ENCODE data around the gene COX6A1.

COX6A1 gene

DNA sequence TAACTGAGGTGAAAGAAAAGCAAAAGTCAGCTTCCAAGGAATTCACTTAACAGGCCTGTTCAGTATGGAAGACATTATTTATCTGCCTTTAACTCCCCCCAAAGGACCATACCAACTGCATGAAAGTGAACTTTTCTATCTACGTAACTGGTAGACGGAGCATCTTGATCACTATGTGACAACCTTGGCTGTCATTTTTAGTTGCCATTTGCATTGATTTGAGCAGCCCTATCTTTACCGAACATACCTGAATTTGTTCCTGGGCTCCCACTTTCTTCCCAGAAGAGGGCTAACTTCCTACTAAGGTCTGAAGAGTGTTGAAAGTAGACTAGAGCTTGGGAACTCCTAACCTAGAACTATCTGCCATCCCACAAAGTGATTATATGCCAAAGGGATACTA, 22.2 kb downstream of the COX6A1 start:
- no peak for DNase-seq (ENCODE audit: extremely low read depth, low read depth)

DNA sequence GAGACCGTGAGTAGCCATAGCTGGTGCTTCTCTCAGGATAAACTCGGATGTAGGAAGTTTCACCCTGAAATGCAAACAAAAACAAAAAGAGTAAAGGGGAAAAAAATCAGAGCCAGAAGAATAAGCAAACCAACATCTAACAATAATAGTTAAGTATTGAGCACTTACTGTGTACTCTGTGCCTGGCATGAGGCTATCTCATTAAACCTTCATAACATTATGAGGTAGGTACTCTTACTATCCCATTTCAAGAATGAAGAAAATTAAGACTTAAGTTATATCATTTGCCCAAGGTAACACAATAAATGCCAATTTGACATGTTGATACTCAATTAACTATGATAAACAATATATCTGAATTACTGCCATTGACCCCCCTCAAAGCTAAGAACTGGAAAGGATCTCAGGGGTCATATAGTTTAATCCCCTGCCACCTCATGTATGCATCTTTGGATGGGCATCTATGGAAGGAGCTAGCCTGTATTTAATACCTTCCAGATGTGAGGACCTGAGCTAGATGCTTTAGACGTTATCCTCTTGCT, 24.3 kb downstream of the COX6A1 start:
- no peak for DNase-seq (ENCODE audit: extremely low read depth, low read depth)
- TF ChIP-seq, protein P1, sequence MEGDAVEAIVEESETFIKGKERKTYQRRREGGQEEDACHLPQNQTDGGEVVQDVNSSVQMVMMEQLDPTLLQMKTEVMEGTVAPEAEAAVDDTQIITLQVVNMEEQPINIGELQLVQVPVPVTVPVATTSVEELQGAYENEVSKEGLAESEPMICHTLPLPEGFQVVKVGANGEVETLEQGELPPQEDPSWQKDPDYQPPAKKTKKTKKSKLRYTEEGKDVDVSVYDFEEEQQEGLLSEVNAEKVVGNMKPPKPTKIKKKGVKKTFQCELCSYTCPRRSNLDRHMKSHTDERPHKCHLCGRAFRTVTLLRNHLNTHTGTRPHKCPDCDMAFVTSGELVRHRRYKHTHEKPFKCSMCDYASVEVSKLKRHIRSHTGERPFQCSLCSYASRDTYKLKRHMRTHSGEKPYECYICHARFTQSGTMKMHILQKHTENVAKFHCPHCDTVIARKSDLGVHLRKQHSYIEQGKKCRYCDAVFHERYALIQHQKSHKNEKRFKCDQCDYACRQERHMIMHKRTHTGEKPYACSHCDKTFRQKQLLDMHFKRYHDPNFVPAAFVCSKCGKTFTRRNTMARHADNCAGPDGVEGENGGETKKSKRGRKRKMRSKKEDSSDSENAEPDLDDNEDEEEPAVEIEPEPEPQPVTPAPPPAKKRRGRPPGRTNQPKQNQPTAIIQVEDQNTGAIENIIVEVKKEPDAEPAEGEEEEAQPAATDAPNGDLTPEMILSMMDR (IDR thresholded peaks at IDR 0.05; ENCODE audit: low read depth, low read length): no peak

More for the DNA sequence above, 22.2 kb downstream of the COX6A1 start:
- TF ChIP-seq, protein P1 (IDR thresholded peaks at IDR 0.05; ENCODE audit: low read depth, low read length): no peak

DNA sequence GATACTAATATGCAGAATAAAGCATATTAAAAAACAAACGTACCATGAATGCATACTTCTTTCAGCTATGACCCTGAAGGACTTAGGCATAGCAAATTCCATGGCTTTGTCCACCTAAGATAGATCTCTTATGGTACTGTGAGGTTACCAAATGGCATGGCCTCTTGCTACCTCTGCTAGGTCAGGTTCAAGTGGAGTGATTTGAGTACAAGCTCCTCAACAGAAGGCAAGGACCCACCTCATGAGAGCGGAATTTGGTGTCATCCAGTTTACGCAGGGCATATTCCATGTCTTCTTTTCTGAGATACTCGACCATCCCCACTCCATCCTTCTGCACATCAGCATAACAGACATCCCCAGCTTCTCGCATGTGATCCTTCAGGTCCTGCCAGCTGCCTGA, 25.8 kb downstream of the COX6A1 start:
- TF ChIP-seq, protein P1 (IDR thresholded peaks at IDR 0.05; ENCODE audit: low read depth, low read length): no peak
- no peak for DNase-seq (ENCODE audit: extremely low read depth, low read depth)

DNA sequence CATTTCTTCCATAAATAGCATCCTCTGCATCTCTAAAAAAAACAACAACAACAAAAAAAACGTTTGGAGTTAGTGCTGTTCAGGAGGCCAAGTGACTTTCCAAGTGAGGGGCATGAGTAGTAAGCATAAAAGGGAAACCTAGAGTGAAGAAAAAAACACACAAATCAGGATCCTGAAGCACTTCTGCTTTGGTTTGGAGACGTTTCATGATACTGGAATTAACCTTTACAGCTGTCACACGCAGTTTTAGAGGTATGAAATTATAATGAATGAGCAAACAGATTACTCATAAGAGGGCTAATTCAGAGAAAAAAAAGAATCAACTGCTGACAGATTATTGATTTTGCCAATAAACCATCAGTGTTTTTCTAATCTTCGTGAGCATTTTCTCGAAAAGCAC, 27.8 kb downstream of the COX6A1 start:
- TF ChIP-seq, protein P1 (IDR thresholded peaks at IDR 0.05; ENCODE audit: low read depth, low read length): no peak
- no peak for DNase-seq (ENCODE audit: extremely low read depth, low read depth)

DNA sequence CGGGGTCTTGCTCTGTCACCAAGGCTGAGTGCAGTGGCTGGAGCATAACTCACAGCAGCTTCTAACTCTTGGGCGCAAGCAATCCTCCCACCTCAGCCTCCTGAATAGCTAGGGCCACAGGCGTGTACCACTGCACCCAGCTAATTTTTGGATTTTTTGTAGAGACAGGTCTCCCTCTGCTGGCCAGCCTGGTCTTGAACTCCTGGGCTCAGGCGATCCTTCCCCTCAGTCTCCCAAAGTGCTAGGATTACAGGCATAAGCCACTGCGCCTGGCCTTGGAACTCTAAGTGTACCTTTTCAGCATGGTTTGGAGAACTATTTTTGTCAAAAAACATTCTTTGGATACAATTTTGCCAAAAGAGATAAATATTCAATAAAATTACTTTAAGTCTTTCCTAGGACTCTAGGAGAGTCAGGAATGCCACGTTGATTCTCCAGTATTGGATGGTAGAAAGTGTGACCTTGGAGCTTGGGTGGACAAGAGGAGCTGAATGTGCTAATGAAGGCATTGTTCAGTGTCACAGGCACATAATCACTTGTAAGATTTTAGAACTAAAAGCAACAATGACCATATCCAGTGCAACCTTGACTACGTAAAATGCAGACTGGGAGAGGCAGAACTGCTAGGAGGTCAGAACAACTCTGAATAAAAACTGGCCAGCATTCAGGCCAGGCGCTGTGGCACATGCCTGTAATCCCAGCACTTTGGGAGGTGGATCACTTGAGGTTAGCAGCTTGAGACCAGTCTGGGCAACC, 28.8 kb downstream of the COX6A1 start:
- TF ChIP-seq, protein P1 (IDR thresholded peaks at IDR 0.05; ENCODE audit: low read depth, low read length): peak; percentile 65
- no peak for DNase-seq (ENCODE audit: extremely low read depth, low read depth)

DNA sequence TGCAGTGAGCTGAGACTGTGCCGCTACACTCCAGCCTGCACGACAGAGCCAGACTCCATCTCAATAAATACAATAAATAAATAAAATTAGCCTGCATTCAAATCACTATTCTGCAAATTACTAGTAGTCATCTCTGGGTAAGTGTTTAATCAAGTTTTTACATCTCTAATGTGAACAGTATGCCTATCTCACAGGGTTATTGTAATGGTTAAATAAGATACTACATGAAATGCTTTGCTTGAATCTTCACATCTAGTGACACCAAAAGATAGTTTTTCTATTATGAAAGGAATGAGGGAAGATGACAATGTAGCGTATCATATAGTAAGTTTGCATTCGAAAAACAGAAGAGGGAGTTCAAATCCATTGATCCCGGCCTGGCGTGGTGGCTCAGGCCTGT, 29.5 kb downstream of the COX6A1 start:
- DNase-seq (ENCODE audit: extremely low read depth, low read depth): no peak
- TF ChIP-seq, protein P1 (IDR thresholded peaks at IDR 0.05; ENCODE audit: low read depth, low read length): no peak

DNA sequence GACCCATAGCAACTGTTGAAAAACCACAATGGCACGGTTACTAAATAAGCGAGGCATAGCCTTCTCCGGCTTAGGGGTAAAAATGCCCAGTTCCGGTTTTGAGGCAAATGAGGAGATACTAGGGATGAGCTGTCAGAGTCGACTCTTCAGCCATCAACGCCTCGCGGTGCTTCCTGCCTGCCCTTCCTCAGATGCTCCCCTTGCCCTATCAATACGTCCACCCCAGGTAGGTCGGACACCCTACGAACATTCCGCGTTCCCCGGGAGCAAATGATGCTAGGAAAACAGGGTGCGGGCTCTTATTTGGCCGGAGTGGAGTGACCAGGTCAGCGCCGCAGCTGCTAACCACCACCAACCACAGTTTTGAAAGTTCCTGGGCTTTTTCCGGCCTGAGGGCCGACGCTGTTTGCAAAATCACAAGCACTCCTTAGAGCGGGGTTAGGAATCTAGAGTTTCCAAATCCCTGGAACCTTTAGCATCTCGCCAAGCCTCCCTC, 30.5 kb downstream of the COX6A1 start:
- TF ChIP-seq, protein P1 (IDR thresholded peaks at IDR 0.05; ENCODE audit: low read depth, low read length): no peak
- peak; percentile 27 for DNase-seq (ENCODE audit: extremely low read depth, low read depth)
